ENCODE measurements around the gene ABTB2. TPM values are rescaled to one million over a fixed set of nuclear protein-coding genes. Genes with fewer than 3 reads are reported as not detected.

ABTB2 gene
- total RNA-seq, 1 experiment from 2014 or later: 5.5 TPM

- Histone ChIP-seq H2AFZ (ENCODE audit: low read length) (no peak overlapping the region), H2BK120ac (ENCODE audit: low read depth, low read length, poor library complexity, severe bottlenecking) (no peak overlapping the region), H3K23me2 (ENCODE audit: insufficient read length, low read depth, low read length, poor library complexity, severe bottlenecking) (no peaks in the 10 kb centered on the region), H3T11ph (ENCODE audit: low read length) (no peak overlapping the region), H3K23ac (ENCODE audit: insufficient read length, low read depth, low read length) (no peak overlapping the region), H4K91ac (ENCODE audit: insufficient read length, low read depth, low read length) (no peak overlapping the region), H3K56ac (ENCODE audit: insufficient read length, low read depth, low read length) (no peak overlapping the region), H3K27ac (ENCODE audit: insufficient read length, low read depth, low read length) (no peak overlapping the region), H4K8ac (replicated peaks; ENCODE audit: insufficient read length, low read depth, low read length) (no peak overlapping the region), H2BK12ac (ENCODE audit: insufficient read length, low read depth, low read length) (no peak overlapping the region), H4K20me1 (ENCODE audit: control insufficient read depth, insufficient read depth, insufficient read length) (no peaks in the 10 kb centered on the region), H3K9ac (ENCODE audit: extremely low read depth, insufficient read length, low read length) (no peak overlapping the region), H2BK5ac (ENCODE audit: insufficient read length, low read length) (no peak overlapping the region), H3K4ac (ENCODE audit: low read depth, low read length) (no peak overlapping the region), H3K4me1 (ENCODE audit: insufficient read depth, low read length) (no peaks in the 10 kb centered on the region), H4K5ac (ENCODE audit: insufficient read length, low read depth, low read length) (no peak overlapping the region), H2AK5ac (ENCODE audit: insufficient read length, low read length) (no peak overlapping the region), H3K4me2 (ENCODE audit: insufficient read depth, insufficient read length, low read length) (no peak overlapping the region), H2BK15ac (ENCODE audit: low read depth, low read length) (no peak overlapping the region), H3K14ac (ENCODE audit: insufficient read depth, low read length) (no peak overlapping the region; the same call in 1 of the 2 replicates), H3K27me3 (ENCODE audit: insufficient read depth, low read length) (no peaks in the 10 kb centered on the region), H3K79me1 (ENCODE audit: insufficient read depth, low read depth, low read length, poor library complexity, severe bottlenecking) (no peaks in the 10 kb centered on the region), H3K79me2 (ENCODE audit: insufficient read depth, low read length) (no peaks in the 10 kb centered on the region), H3K9me3 (ENCODE audit: control insufficient read depth, low read depth, low read length) (no peaks in the 10 kb centered on the region), H3K18ac (ENCODE audit: insufficient read length, low read depth, low read length) (no peak overlapping the region), H2BK20ac (ENCODE audit: low read depth, low read length, poor library complexity, severe bottlenecking) (no peak overlapping the region)
- H3K27me3 Mint-ChIP-seq (ENCODE audit: low read depth): no peaks in the 10 kb centered on the region
- H3K4me1 Mint-ChIP-seq: no peaks in the 10 kb centered on the region
- DNase-seq: peak; percentile 55
- peak; percentile 61 for TF ChIP-seq CTCF (conservative IDR thresholded peaks at IDR 0.05)
- peaks cover 36 to 59% (median 41%) of the 10 kb centered on the region in 3 experiments; a peak in 6 of 7 replicates for H3K36me3 Mint-ChIP-seq (ENCODE audit: insufficient read depth in 1 of 3, low read depth in 3 of 3)
- WGBS (ENCODE audit: extremely low coverage, insufficient read length, low lambda C conversion rate): no CpG with 5 or more reads among the region's 13 CpGs
- no peak overlapping the region; a peak in 1 of 7 replicates for H3K27ac Mint-ChIP-seq
- no peak overlapping the region for H3K4me3 Mint-ChIP-seq
- no peaks in the 10 kb centered on the region for H3K9me3 Mint-ChIP-seq
Measured at GRCh38 chr11:34149786-34150185, 208.0 kb downstream of the ABTB2 start.
